Measurements from ENCODE around the gene MYH3.

The MYH3 gene

DNA sequence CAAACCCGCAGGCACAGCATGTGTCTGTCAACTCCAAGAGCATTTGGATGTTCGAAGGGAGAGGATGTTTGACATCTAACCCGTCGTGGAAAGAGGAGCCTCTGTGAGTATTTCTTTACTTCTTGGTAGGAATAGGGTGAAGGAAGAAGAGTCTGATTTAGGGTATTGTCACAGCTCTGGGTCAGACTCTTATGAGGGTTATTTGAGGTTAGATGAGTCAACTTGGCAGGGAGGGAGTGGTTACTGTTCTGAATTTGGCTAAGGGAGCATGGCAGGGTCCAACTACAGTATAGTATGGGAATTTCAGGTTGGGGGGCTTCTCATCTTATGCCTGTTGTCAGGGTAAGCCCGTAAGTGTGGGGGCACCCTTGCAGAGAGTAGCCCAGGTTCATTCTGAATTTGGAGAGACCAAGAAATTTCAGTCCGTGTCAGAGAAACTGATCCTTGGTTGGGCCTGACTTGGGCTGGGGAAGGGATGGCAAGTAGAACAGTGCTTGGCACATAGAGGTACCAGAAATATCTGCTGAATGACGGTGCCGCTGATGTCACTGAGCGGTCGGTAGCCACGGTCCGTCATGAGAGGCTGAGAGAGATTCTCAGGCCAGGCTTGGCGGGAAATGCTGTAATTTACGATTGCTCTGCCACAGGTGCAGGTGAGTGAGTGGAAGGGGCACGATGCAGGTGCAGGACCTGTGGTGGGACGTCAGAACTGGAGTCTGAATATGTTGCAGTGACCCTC lies 43.2 kb downstream of the MYH3 start:
- no peak for DNase-seq

DNA sequence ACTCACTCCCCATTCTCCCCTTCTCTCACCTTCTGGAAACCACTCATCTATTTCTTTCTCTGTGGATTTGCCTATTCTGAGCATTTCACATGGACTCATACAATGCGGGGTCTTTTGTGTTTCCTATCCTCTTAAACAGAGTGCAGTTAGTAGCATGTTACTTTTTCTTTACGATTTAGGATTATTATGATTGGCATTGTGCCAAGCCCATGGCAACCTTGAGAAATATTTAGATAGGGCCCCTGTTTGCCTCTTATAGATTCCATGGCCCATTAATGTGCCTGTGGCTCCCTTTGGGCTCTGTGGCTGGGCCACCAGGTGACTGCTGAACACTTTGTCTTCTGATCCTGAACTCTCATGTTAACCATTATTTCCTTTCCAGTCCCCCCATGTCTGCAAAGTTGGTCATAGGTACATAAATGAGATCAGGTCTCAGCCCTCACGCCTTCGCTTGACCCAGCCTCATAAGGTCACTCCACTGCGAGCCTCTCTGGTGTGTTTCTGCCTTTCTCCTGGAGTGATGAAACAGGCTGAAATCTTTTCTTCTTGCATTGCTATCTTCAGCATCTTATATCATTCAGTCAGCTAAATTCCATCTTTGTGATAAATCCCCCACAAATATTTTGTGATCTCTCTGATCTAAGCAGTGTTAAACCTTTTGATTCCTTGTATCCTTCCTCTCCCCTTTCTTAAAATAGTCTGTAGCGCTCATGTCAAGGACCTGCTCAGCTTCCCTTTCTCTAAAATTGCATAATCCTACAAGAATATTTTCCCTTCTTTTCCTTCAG lies 44.0 kb downstream of the MYH3 start:
- no peak for DNase-seq

DNA sequence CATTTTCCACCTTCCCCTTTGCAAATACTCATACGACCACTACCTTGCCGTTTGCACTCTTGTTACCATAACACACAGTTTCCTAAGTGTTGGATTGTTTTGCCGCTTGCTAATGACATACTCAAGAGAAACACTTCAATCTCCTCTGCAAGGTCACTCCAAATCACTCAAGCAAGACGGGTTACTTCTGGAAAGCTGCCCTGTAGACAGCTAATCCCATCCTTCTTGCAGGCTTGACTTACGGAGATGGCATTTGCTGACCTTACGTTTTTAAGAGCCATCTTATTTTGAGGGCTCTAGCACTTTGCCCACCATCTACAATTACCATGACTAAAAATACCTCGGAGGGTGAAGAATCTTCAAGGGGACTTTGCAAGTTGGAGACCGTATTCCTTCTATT lies 46.2 kb downstream of the MYH3 start:
- no peak for DNase-seq

DNA sequence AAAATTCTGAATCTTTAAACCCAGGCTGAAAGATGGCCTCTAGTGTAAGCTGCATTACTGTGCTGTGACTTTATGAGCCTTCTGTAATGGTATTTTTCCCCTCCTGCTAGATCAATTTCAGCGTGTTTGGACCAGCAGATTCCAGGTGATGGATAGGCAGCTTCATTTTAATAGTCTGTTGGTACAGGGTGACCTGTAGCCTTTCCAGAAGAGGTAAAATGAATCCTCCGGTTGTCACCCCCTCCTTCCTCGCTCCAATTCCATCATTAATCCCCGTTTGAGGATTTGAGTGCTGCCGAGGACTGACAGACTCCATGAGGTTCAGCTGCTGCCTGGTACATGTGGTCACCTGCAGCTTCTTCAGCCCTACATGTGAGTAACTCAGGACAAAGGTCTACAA lies 48.9 kb downstream of the MYH3 start:
- no peak for DNase-seq

DNA sequence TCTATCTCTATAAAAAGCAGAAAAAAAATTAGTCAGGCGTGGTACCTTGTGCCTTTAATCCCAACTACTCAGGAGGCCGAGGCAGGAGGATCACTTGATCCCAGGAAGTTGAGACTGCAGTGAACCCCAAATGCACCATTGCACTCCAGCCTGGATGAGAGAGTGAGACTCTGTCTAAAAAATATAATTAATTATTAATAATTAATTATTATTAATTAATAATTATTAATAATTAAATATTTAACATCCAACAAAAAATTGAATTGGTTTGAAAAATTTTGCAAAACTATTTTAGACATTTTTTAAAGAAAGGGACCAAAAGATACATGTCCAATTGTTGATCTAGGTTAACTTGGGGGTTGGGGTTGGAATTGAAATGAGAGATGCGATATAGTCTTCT lies 51.0 kb downstream of the MYH3 start:
- no peak for DNase-seq

DNA sequence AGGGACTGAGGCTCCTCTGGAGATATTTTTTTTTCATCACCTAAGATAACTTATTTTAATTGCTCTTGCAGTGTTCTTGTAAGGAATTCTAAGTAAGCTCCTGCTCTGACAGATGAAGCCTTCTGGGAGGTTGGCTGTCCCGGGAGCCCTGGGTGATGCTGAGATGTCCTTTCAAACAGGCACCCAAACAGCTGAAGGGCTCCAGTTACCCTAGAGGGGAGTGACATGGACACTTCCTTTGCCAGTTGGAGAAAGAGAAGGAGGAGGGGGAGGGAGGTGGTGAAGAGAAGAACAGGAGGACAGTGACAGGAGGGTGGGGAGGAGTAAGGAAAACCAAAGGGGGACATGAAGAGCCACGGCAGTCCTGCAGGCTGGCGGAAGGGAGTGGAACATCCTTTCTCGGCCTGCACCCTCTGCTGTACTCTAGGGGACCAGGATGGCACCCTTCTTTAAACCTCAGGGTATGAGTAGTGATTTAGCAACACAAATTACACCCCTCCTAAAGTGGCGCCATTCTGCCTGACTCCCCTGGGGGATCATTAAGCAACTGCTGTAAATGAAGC lies 51.8 kb downstream of the MYH3 start:
- DNase-seq = no peak

DNA sequence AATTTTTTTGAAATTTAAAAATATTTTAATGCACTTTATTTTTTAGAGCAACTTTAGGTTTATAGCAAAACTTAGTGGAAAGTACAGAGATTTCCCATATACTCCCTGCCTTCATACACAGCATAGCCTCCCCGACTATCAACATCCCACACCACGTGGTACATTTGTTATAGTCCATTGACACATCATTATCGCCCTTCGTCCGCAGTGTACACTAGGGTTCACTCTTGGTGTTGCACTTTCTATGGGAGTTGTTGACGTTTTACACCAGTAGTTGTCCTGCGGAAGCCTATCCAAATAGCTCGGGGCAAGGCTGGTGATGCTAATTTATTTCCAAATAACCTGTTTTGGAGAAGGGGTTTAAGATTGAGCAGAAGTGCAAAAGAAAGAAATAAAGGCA lies 52.6 kb downstream of the MYH3 start:
- no peak for DNase-seq

DNA sequence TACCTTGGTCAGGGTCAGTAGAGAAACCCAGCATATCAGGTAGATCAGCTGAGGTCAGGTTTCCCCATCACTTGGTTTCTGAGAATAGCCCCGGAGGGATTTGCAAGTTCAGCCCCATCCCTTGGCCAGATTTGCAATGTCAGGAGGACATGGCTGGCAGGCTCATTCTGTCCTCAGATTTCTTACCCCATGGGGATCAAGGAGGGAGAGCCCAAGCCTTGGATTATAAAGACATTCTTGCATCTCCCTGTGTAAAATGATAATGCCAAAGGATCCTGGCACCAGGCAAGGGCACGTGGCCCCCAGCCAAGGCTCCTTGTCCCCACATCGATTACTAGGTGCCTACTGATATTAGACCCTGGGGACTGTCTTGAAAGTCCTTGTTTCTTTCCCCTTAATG lies 53.2 kb downstream of the MYH3 start:
- no peak for DNase-seq

DNA sequence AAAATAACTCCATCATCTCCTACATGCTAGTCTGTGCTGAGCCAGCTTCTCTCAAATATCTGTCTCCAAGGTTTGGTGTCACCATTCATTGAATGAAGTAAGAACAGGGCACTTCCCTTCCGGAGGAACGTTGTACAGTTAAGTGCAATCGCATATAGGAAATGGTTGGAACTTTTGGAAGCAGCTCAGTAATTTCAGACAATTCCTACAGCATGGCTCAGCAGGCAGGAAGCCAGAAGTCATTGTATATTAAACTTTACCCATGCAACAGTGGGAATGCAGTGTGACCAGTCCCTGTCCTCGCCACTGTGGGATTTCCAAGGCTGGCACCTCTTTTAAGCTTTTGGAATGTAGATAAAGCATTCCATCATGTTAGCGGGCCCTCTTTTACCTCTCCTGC lies 56.5 kb downstream of the MYH3 start:
- no peak for DNase-seq

DNA sequence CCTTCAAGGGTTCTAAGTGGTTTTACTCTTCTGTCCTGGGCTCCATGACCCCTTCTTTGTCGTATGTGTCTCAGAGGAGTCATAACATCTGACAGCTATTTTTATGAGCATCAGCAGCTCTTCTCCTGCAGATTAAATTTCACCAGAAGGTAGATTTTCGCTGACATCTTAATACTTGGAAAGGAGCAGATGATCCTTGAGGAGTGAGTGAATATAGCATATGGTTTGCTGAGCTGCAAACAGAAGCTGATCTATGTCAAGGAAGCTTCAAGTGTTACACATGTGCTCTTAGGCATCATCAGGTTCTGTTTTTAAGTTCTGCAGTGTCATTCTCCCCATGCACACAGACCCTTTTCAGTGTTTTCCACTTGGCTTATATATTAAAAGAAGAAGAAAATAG lies 58.5 kb downstream of the MYH3 start:
- DNase-seq = no peak

DNA sequence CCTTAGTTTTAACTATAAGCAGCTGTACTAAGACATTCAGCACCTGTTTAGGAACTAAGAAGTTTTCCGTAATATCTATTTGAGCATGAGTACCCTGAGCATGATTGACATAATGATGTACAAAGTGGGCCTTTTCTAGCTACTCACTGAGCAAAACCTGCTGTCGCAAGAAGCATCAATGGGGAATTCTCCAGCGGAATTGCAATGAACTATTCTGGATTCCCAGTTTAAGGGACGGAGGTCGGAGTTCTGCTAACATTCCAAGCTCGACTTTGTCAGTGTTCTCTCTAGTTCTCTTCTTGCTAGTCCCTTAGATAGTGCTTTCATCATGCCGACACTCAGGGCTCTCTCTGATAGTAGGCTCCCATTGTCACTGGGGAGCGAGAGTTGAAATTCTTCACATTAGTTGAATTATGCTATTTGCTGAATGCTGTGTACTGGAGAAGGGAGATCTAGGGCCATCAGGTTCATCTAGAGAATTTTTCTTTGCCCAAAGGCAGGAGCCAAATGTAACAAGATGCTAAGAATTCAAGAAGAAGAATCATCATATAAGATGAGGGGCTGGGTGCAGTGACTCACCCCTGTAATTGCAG lies 67.5 kb downstream of the MYH3 start:
- no peak for DNase-seq

DNA sequence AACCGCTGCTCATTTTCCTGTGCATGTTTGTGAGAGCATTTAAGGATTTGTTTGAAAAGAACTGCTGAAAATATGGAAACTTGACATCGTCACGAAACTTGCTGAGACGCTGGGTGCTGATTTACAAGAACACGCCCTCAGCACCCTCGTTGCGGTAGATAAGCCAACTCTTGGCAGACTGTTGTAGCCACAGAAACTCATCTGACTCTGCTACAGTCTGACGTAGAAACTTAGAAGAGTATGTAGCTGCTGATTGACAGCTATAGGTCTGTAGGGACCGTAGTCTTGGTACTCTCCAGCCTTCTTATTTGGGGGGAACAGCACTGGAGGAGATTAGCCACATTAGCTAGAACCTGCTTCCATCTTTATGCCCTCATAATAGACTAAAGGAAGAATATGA lies 71.6 kb downstream of the MYH3 start:
- no peak for DNase-seq

DNA sequence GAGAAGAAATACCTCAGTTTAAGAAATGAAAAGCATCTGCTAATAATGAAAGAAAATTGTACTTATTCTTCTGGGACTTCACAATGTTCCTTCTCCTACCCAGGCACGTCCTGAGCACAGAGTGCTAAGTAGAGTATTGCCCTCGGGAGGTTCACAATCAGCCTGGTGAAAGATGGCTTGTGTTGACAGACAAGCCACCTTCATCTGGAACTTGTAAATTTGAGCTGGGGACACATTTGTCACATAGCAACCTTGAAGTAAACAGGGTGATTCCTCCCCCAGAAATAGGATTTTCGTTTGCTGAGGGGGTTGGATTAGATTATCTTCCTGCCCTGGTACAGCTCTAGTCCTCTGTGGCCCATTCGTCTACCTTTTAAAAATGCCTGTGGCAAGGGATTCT lies 73.3 kb downstream of the MYH3 start:
- no peak for DNase-seq

DNA sequence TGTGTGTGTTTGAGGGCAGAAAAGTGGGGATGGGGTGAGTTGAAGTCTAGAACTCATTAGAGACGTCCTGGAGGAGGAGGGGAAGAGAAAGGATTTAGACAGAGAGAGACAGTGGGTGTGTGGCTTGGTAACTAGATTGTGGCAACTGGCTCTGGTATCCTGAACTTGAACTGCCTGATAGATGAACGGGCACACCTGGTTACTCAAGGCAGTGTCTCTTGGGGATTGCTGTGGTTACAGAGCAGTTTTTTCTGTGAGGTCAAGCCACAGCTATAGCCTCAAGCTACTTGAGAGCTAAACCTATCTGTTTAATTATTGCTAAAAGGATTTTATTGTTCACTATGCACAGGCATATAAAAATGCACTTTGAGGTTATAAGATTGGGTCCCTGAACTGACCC lies 77.8 kb downstream of the MYH3 start:
- DNase-seq = no peak
